Stomach (tissue), 9 donors: ENCODE data around the gene LTBR. TPM values are rescaled to one million over a fixed set of nuclear protein-coding genes. Genes with fewer than 3 reads are reported as not detected.

Source experiments
- DNase-seq, 2 donors: peaks; one replicate each; pipeline versions ENCODE4 v3.0.0 to v3.0.0-alpha.2; 2013 to 2019
- H3K27ac ChIP-seq, 5 donors: fragments of 200-600 bp in 4 of 5; sonication (generic) in 4 of 5; one replicate each; pipeline ENCODE4 v1.5.1; 2013 to 2019; ENCODE audit warnings: mild to moderate bottlenecking in 1 of 5, moderate library complexity in 1 of 5
- H3K27me3 ChIP-seq, 3 donors: fragments of 200-600 bp; sonication (generic); one replicate each; pipeline ENCODE4 v1.5.1; 2017 to 2019; ENCODE audit warnings: mixed run types in 1 of 3
- H3K36me3 ChIP-seq, 4 donors: fragments of 200-600 bp; sonication (generic); 1 replicate in 3 of 4; 2 replicates in 1 of 4; pipeline ENCODE4 v1.5.1; 2016 to 2019
- H3K4me1 ChIP-seq, 4 donors: fragments of 200-600 bp; sonication (generic); one replicate each; pipeline ENCODE4 v1.5.1; 2016 to 2019
- H3K4me3 ChIP-seq, 4 donors: fragments of 200-600 bp; sonication (generic) in 3 of 4; one replicate each; pipeline ENCODE4 v1.5.1; 2016 to 2019; ENCODE audit warnings: mild to moderate bottlenecking in 1 of 4
- H3K9me3 ChIP-seq, 4 donors: fragments of 200-600 bp; sonication (generic); one replicate each; pipeline ENCODE4 v1.5.1; 2016 to 2019
- EP300 ChIP-seq: sonication (generic); formaldehyde crosslinking; IDR thresholded peaks from one replicate; pipeline ENCODE4 v1.6.1; 2017; ENCODE audit warnings: antibody characterized with exemption
- POLR2A ChIP-seq, 4 donors: fragments of 450-650 bp; IDR thresholded peaks; one replicate each; pipeline ENCODE4 v1.6.1; 2016; ENCODE audit warnings: antibody characterized with exemption in 4 of 4, control low read depth in 2 of 4, mild to moderate bottlenecking in 1 of 4, moderate library complexity in 1 of 4
- POLR2AphosphoS5 ChIP-seq, 3 donors: sonication (generic); formaldehyde crosslinking; IDR thresholded peaks; one replicate each; pipeline ENCODE4 v1.6.1; 2016; ENCODE audit warnings: antibody characterized with exemption in 3 of 3
- WGBS, 5 donors: extraction: QIAGEN DNeasy Blood & Tissue Kit in 3 of 5; methylation state at CpG; one replicate each; pipeline versions ENCODE4 v1.1.5 to v1.1.7; 2013 to 2018; 5-methylcytosine and 5-hydroxymethylcytosine counted together
- intact Hi-C: fragments of 100-400 bp; cut with DNase I; formaldehyde crosslinking; loops from one replicate; pipeline ENCODE4 v1.15.1; 2023; ENCODE audit warnings: low total_unique reads
- polyA plus RNA-seq, 3 donors: library from polyadenylated mRNA; stranded (reverse); fragments of 200-250 nt; gene quantifications; one replicate each; pipeline ENCODE4 v1.2.3, GENCODE V29; 2013
- total RNA-seq, 5 donors: library from RNA; depleted of rRNA; stranded (reverse); fragments of >200 nt; gene quantifications; one replicate each; pipeline versions ENCODE4 v1.1.0 to v1.2.3, GENCODE V29; 2014 to 2016
- TF ChIP-seq, protein P1 (sequence below), 7 experiments: fragments of 450-650 bp in 4 of 7; fragments of 200-600 bp in 3 of 7; sonication (generic) in 3 of 7; IDR thresholded peaks; one replicate each; pipeline ENCODE4 v1.5.1; 2016 to 2019; ENCODE audit warnings: antibody characterized with exemption in 7 of 7, control low read depth in 2 of 7, mild to moderate bottlenecking in 1 of 7
- donor health status: healthy with polysubstance abuse.
- donor health status: Bipolar disorder and iron deficiency.
- donor health status: healthy.

LTBR gene
- total and polyA plus RNA-seq, 8 donors = 27.5 to 471 (median 62.3) TPM

DNA sequence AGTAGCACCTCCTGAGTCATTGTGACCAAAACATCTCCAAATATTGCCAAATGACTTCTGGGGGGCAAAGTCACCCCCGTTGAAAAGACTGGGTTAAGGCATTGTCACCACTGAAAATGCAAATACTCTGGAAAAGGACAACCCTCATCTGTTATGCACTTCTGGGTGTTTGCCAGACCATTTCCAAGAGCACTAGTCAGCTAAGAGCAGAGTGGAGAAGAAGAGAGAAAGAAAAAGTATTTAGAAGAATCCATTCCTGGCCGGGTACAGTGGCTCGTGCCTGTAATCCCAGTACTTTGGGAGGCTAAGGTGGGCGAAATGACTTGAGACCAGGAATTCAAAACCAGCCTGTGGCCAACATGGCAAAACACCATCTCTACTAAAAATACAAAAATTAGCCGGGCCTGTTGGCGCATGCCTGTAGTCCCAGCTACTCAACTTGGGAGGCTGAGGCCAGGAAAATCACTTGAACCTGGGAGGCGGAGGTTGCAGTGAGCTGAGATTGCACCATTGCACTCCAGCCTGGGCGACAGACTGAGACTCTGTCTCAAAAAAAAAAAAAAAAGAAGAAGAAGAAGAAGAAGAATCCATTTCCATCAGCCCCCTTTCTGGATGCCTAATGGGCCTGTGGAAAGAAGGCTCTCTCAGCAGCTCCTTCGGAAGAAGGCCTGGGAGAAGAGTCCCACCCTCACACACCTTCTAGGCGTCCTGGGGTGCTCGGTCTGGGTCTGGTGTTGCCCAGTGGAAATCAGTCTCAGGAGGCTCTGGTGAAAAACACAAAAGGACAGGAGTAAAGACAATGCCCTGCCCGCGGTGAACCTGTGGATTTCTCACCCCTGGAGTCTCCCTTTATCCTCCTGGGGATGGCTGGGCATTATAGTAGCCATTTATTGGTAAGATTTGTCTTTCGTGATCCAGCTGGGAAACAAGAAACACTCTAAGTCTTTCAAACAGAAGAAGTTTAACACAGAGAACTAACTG is 3.5 kb upstream of the LTBR start:
- Histone ChIP-seq H3K27me3 (no peaks in the 10 kb centered on the region), H3K36me3 (no peaks in the 10 kb centered on the region), H3K4me3 (no peak overlapping the region), H3K4me1 (peaks cover 57 to 74% (median 63%) of the 10 kb centered on the region in 4 donors), H3K9me3 (no peaks in the 10 kb centered on the region), H3K27ac (peak overlapping the region in 1 of 5 donors; percentile 10)
- no peak for TF ChIP-seq EP300
- TF ChIP-seq, protein P1, sequence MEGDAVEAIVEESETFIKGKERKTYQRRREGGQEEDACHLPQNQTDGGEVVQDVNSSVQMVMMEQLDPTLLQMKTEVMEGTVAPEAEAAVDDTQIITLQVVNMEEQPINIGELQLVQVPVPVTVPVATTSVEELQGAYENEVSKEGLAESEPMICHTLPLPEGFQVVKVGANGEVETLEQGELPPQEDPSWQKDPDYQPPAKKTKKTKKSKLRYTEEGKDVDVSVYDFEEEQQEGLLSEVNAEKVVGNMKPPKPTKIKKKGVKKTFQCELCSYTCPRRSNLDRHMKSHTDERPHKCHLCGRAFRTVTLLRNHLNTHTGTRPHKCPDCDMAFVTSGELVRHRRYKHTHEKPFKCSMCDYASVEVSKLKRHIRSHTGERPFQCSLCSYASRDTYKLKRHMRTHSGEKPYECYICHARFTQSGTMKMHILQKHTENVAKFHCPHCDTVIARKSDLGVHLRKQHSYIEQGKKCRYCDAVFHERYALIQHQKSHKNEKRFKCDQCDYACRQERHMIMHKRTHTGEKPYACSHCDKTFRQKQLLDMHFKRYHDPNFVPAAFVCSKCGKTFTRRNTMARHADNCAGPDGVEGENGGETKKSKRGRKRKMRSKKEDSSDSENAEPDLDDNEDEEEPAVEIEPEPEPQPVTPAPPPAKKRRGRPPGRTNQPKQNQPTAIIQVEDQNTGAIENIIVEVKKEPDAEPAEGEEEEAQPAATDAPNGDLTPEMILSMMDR (IDR thresholded peaks at IDR 0.05) = no peak
- TF ChIP-seq POLR2AphosphoS5 (IDR thresholded peaks at IDR 0.05) = no peak
- no peak for TF ChIP-seq POLR2A (IDR thresholded peaks at IDR 0.05)
- intact Hi-C loops = loop anchor here (10.0 kb wide), 1 partner anchor 46 kb away; no protein-coding TSS in a partner anchor
- WGBS, 5 donors = 76 to 83% (median 80%) methylated on average over 14 of the region's 14 CpGs
- no peak for DNase-seq

DNA sequence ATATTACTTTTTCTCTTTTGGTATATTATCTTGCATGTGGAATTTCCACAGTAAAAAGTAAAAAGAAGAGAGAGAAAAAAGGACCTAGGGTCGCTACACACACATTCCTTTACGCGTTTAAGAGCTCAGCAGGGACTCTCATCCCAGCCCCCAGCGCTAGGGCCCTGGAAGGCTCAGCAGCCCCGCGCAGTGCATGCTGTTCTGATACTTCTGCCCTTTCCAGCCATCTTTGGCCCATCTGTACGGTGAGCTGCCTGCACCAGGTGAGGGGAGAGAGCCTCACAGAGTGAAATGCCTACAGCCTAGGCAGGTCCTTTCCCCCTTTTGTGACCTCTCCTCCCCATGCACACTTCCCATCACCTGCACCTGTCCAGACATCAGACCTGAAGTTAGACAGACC is 1.6 kb upstream of the LTBR start:
- 89 to 99% (median 93%) methylated on average over 7 of the region's 7 CpGs for WGBS, 5 donors
- peak overlapping the region in 3 of 5 donors; percentile 95 to 96 (median 96) for H3K27ac ChIP-seq
- TF ChIP-seq, protein P1 (IDR thresholded peaks at IDR 0.05) = no peak
- TF ChIP-seq POLR2AphosphoS5 (IDR thresholded peaks at IDR 0.05) = no peak
- TF ChIP-seq POLR2A (IDR thresholded peaks at IDR 0.05) = no peak
- no peak for TF ChIP-seq EP300
- H3K4me3 ChIP-seq = no peak overlapping the region
- H3K9me3 ChIP-seq = no peaks in the 10 kb centered on the region
- H3K27me3 ChIP-seq = no peaks in the 10 kb centered on the region
- intact Hi-C loops = loop anchor here (10.0 kb wide), 1 partner anchor 48 kb away; no protein-coding TSS in a partner anchor
- H3K4me1 ChIP-seq = peaks cover 49 to 73% (median 60%) of the 10 kb centered on the region in 4 donors
- DNase-seq = no peak
- H3K36me3 ChIP-seq = peaks cover 11 to 16% (median 16%) of the 10 kb centered on the region in 4 donors

DNA sequence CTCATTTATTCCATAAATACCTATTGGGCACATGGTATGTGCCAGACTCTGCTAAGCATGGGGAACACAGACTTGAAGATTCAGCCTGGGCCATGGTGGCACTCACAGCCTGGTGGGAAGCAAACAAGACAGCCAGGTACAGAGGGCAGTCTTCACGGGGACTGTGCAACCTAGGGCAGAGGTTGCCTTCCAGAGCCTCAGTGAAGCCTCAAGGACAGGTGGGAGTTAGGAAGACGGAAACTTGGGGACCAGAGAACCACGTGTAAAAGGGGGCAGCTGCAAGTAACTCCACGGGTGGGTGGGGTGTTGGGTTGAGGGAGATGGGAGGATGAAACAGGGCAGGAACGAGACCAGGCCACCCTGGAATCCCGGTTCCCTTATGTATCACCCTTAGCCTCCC is 980 bp upstream of the LTBR start:
- Histone ChIP-seq H3K27me3 (no peaks in the 10 kb centered on the region), H3K4me1 (peaks cover 45 to 73% (median 60%) of the 10 kb centered on the region in 4 donors), H3K9me3 (no peaks in the 10 kb centered on the region), H3K4me3 (peak overlapping the region; percentile 69 to 80 (median 76)), H3K27ac (peak overlapping the region; percentile 95 to 98 (median 96)), H3K36me3 (peaks cover 14 to 22% (median 22%) of the 10 kb centered on the region in 4 donors)
- intact Hi-C loops = loop anchor here (10.0 kb wide), 1 partner anchor 48 kb away; no protein-coding TSS in a partner anchor
- no peak for DNase-seq
- 73 to 88% (median 77%) methylated on average over 6 of the region's 6 CpGs for WGBS, 5 donors
- TF ChIP-seq, protein P1 (IDR thresholded peaks at IDR 0.05) = no peak
- no peak for TF ChIP-seq POLR2A (IDR thresholded peaks at IDR 0.05)
